HEK293T (cell line): ENCODE measurements around the gene SNX32.

Source experiments
- CTCF ChIA-PET: fragments of 350-600 bp; formaldehyde crosslinking; extraction: SDS; loops from one replicate; lab custom pipeline; 2021; ENCODE audit warnings: antibody characterized with exemption, inconsistent platforms; lab: Yijun Ruan, JAX
- POLR2A ChIA-PET: fragments of 350-600 bp; formaldehyde crosslinking; extraction: SDS; loops from one replicate; lab custom pipeline; 2020; ENCODE audit warnings: antibody characterized with exemption, inconsistent platforms; lab: Yijun Ruan, JAX
- DNase-seq: peaks from one replicate; pipeline ENCODE4 v3.0.0; 2012; ENCODE audit warnings: mixed read lengths; ENCODE audit errors: extremely low spot score
- ARNT ChIP-seq: fragments of 450-650 bp; IDR thresholded peaks from 2 replicates; pipeline ENCODE4 v1.6.1; 2017; ENCODE audit warnings: mild to moderate bottlenecking
- BHLHE40 ChIP-seq: fragments of 450-650 bp; IDR thresholded peaks from 2 replicates; pipeline ENCODE4 v1.6.1; 2016; ENCODE audit warnings: mild to moderate bottlenecking, moderate library complexity, borderline replicate concordance
- CTBP1 ChIP-seq: fragments of 450-650 bp; IDR thresholded peaks from 2 replicates; pipeline ENCODE4 v1.6.1; 2016; ENCODE audit warnings: borderline replicate concordance
- ELF4 ChIP-seq: fragments of 450-650 bp; IDR thresholded peaks from 2 replicates; pipeline ENCODE4 v1.6.1; 2017; ENCODE audit warnings: antibody characterized with exemption
- FOXA1 ChIP-seq: fragments of 450-650 bp; IDR thresholded peaks from 2 replicates; pipeline ENCODE4 v1.6.1; 2016; ENCODE audit warnings: mild to moderate bottlenecking
- FOXK2 ChIP-seq: fragments of 450-650 bp; IDR thresholded peaks from 2 replicates; pipeline ENCODE4 v1.6.1; 2016; ENCODE audit warnings: mild to moderate bottlenecking
- FOXM1 ChIP-seq: fragments of 450-650 bp; IDR thresholded peaks from 2 replicates; pipeline ENCODE4 v1.6.1; 2017; ENCODE audit warnings: mild to moderate bottlenecking, borderline replicate concordance
- HDGF ChIP-seq: fragments of 450-650 bp; IDR thresholded peaks from 2 replicates; pipeline ENCODE4 v1.6.1; 2017; ENCODE audit warnings: antibody characterized with exemption, borderline replicate concordance
- L3MBTL2 ChIP-seq: fragments of 450-650 bp; conservative IDR thresholded peaks from 2 replicates; pipeline ENCODE4 v1.6.1; 2016; ENCODE audit warnings: mild to moderate bottlenecking
- LEF1 ChIP-seq: fragments of 450-650 bp; IDR thresholded peaks from 2 replicates; pipeline ENCODE4 v1.6.1; 2017; ENCODE audit warnings: mild to moderate bottlenecking, borderline replicate concordance
- NFRKB ChIP-seq: fragments of 450-650 bp; IDR thresholded peaks from 2 replicates; pipeline ENCODE4 v1.6.1; 2016; ENCODE audit warnings: mild to moderate bottlenecking, moderate library complexity
- PKNOX1 ChIP-seq: fragments of 450-650 bp; IDR thresholded peaks from 2 replicates; pipeline ENCODE4 v1.6.1; 2016
- SP1 ChIP-seq: fragments of 450-650 bp; IDR thresholded peaks from 2 replicates; pipeline ENCODE4 v1.6.1; 2017
- SUZ12 ChIP-seq: fragments of 450-650 bp; IDR thresholded peaks from 2 replicates; pipeline ENCODE4 v1.6.1; 2016; ENCODE audit warnings: mild to moderate bottlenecking
- TARDBP ChIP-seq: fragments of 450-650 bp; IDR thresholded peaks from 2 replicates; pipeline ENCODE4 v1.6.1; 2016
- ZNF384 ChIP-seq: fragments of 450-650 bp; IDR thresholded peaks from 2 replicates; pipeline ENCODE4 v1.6.1; 2016

SNX32 gene

GRCh38 chr11:65798882-65799281, 34.9 kb upstream of the SNX32 start:
- TF ChIP-seq BHLHE40 (no peak), CTBP1 (no peak), HDGF (no peak), FOXA1 (no peak), L3MBTL2 (no peak), SUZ12 (no peak), LEF1 (no peak), SP1 (no peak), TARDBP (no peak), ZNF384 (no peak), PKNOX1 (no peak), FOXM1 (no peak), NFRKB (no peak)
- CTCF ChIA-PET, result no interaction called here
- POLR2A ChIA-PET, result interaction anchor here (1.1 kb wide), 1 partner anchor 10 kb away, joined by 3 read pairs; no protein-coding TSS in a partner anchor

GRCh38 chr11:65801153-65801987, 32.4 kb upstream of the SNX32 start:
- POLR2A ChIA-PET, result interaction anchor here (1.1 kb wide), 1 partner anchor 91 kb away, joined by 4 read pairs; no protein-coding TSS in a partner anchor

More at GRCh38 chr11:65798882-65799281, 34.9 kb upstream of the SNX32 start:
- DNase-seq, result no peak

GRCh38 chr11:65802841-65803240, 30.9 kb upstream of the SNX32 start:
- POLR2A ChIA-PET, result interaction anchor here (1.1 kb wide), 1 partner anchor 92 kb away, joined by 4 read pairs; no protein-coding TSS in a partner anchor
- no peak for DNase-seq
- TF ChIP-seq FOXK2 (no peak), ELF4 (no peak), TARDBP (no peak), PKNOX1 (no peak), FOXA1 (no peak), ARNT (no peak), LEF1 (no peak)
- CTCF ChIA-PET, result interaction anchor here (1.8 kb wide), 1 partner anchor 23 kb away, joined by 5 read pairs; no protein-coding TSS in a partner anchor

More at GRCh38 chr11:65801153-65801987, 32.4 kb upstream of the SNX32 start:
- no peak for TF ChIP-seq L3MBTL2
- no peak for TF ChIP-seq FOXK2
- TF ChIP-seq FOXA1, result no peak
- no peak for TF ChIP-seq PKNOX1
- TF ChIP-seq HDGF, result no peak
- TF ChIP-seq CTBP1, result no peak
- no peak for TF ChIP-seq NFRKB
- no peak for TF ChIP-seq TARDBP
- TF ChIP-seq ELF4, result no peak
- TF ChIP-seq SP1, result no peak
- TF ChIP-seq SUZ12, result no peak
- no peak for TF ChIP-seq FOXM1
- TF ChIP-seq LEF1, result no peak
- no peak for TF ChIP-seq ZNF384
- no peak for TF ChIP-seq BHLHE40
- DNase-seq, result no peak
- CTCF ChIA-PET, result interaction anchor here (1.8 kb wide), 1 partner anchor 22 kb away, joined by 5 read pairs; no protein-coding TSS in a partner anchor

- ChIA-PET POLR2A (interaction anchor here (0.7 kb wide), 1 partner anchor 248 kb away, joined by 3 read pairs; the partner anchor contains the start of gene SF3B2), CTCF (no interaction called here)
- TF ChIP-seq LEF1 (no peak), ARNT (no peak), TARDBP (no peak), FOXM1 (no peak), FOXK2 (no peak), ELF4 (no peak), ZNF384 (no peak), L3MBTL2 (no peak), NFRKB (no peak), SUZ12 (no peak), FOXA1 (no peak), PKNOX1 (no peak), CTBP1 (no peak), SP1 (no peak), HDGF (no peak), BHLHE40 (no peak)
- DNase-seq, result no peak
Observed at GRCh38 chr11:65803797-65804492, 29.8 kb upstream of the SNX32 start.

- ChIA-PET CTCF (interaction anchor here (0.6 to 3.6 kb wide), 2 partner anchors 23 to 27 kb away, joined by 3 to 10 read pairs; no protein-coding TSS in a partner anchor), POLR2A (interaction anchor here (0.8 to 1.4 kb wide), 2 partner anchors 11 to 27 kb away, joined by 3 read pairs; no protein-coding TSS in a partner anchor)
- TF ChIP-seq SP1 (no peak), LEF1 (no peak), TARDBP (no peak), PKNOX1 (no peak), SUZ12 (no peak), L3MBTL2 (no peak), CTBP1 (no peak), NFRKB (no peak), BHLHE40 (no peak), FOXA1 (no peak), HDGF (no peak)
- DNase-seq, result no peak
Observed at GRCh38 chr11:65806979-65807378, 26.8 kb upstream of the SNX32 start.
